PC-9 (cell line): ENCODE data around the gene MYCBPAP. TPM values are rescaled to one million over a fixed set of nuclear protein-coding genes. Genes with fewer than 3 reads are reported as not detected.

ENCODE experiments used
- BruUV-seq: library from RNA; stranded (reverse); fragments of 400-500 nt; replicated peaks from 2 replicates; lab custom pipeline; 2021; lab: Mats Ljungman, UMichigan
- CTCF ChIA-PET: fragments of 300-600 bp; sonication (Branson Sonifier 250); formaldehyde crosslinking; loops from one replicate; lab custom pipeline; 2022; ENCODE audit warnings: antibody characterized with exemption; lab: Charles Lee
- POLR2A ChIA-PET: fragments of 300-600 bp; sonication (Branson Sonifier 250); formaldehyde crosslinking; loops from one replicate; lab custom pipeline; 2022; ENCODE audit warnings: antibody characterized with exemption; ENCODE audit not compliant: unreplicated experiment; lab: Charles Lee
- DNase-seq, 2 experiments: peaks; one replicate each; pipeline versions ENCODE4 v3.0.0 to v3.0.0-alpha.2; 2015 to 2022; ENCODE audit warnings: mixed read lengths in 1 of 2
- H2AFZ ChIP-seq: fragments of 200-600 bp; sonication (generic); 2 replicates; pipeline ENCODE4 v1.8.1; 2017; ENCODE audit warnings: antibody characterized with exemption
- H3F3A ChIP-seq: fragments of 200-600 bp; sonication (generic); 2 replicates; pipeline ENCODE4 v1.8.1; 2017; ENCODE audit warnings: antibody characterized with exemption, mild to moderate bottlenecking, low read depth; ENCODE audit not compliant: insufficient read depth
- H3K27ac ChIP-seq: fragments of 200-600 bp; sonication (generic); 2 replicates; pipeline ENCODE4 v1.6.1; 2016; ENCODE audit warnings: mixed run types
- H3K27me3 ChIP-seq: fragments of 200-600 bp; sonication (generic); 2 replicates; pipeline ENCODE4 v1.6.1; 2016; ENCODE audit warnings: low read depth, mixed run types; ENCODE audit not compliant: insufficient read depth
- H3K36me3 ChIP-seq: fragments of 200-600 bp; sonication (generic); 2 replicates; pipeline ENCODE4 v1.6.1; 2016; ENCODE audit warnings: low read depth, mixed run types
- H3K4me1 ChIP-seq: fragments of 200-600 bp; sonication (generic); replicated peaks from 2 replicates; pipeline ENCODE4 v1.6.1; 2016; ENCODE audit warnings: mixed run types; ENCODE audit not compliant: insufficient read depth
- H3K4me2 ChIP-seq: fragments of 200-600 bp; sonication (generic); 2 replicates; pipeline ENCODE4 v1.6.1; 2017; ENCODE audit warnings: mixed run types
- H3K4me3 ChIP-seq: fragments of 200-600 bp; sonication (generic); 2 replicates; pipeline ENCODE4 v1.6.1; 2016; ENCODE audit warnings: mixed run types
- H3K79me2 ChIP-seq: fragments of 200-600 bp; sonication (generic); 2 replicates; pipeline ENCODE4 v1.6.1; 2017; ENCODE audit warnings: low read depth, mixed run types
- H3K9me2 ChIP-seq: fragments of 200-600 bp; sonication (generic); 2 replicates; pipeline ENCODE4 v1.8.1; 2017; ENCODE audit warnings: mild to moderate bottlenecking; ENCODE audit not compliant: insufficient read depth
- H3K9me3 ChIP-seq: fragments of 200-600 bp; sonication (generic); 2 replicates; pipeline ENCODE4 v1.8.1; 2016; ENCODE audit warnings: low read depth; ENCODE audit not compliant: insufficient read depth
- H4K20me1 ChIP-seq: fragments of 200-600 bp; sonication (generic); 2 replicates; pipeline ENCODE4 v1.8.1; 2017; ENCODE audit not compliant: insufficient read depth
- EZH2 ChIP-seq: fragments of 200-600 bp; sonication (generic); IDR thresholded peaks from 2 replicates; pipeline ENCODE4 v1.8.0; 2017; ENCODE audit warnings: antibody characterized with exemption, low read depth
- intact Hi-C: fragments of 100-400 bp; cut with micrococcal nuclease; formaldehyde crosslinking; loops from one replicate; pipeline ENCODE4 v1.10.0; 2022; ENCODE audit not compliant: unreplicated experiment
- total RNA-seq: library from RNA; stranded (reverse); gene quantifications from 2 replicates; pipeline ENCODE4 v1.2.3, GENCODE V29; 2021
- TF ChIP-seq, protein P1 (sequence below): fragments of 200-600 bp; sonication (generic); conservative IDR thresholded peaks from 2 replicates; pipeline ENCODE4 v1.6.1; 2017; ENCODE audit warnings: mixed run types, antibody characterized with exemption, mild to moderate bottlenecking, moderate library complexity

Gene MYCBPAP
- total RNA-seq, 1 experiment from 2014 or later: 4.9 TPM

DNA sequence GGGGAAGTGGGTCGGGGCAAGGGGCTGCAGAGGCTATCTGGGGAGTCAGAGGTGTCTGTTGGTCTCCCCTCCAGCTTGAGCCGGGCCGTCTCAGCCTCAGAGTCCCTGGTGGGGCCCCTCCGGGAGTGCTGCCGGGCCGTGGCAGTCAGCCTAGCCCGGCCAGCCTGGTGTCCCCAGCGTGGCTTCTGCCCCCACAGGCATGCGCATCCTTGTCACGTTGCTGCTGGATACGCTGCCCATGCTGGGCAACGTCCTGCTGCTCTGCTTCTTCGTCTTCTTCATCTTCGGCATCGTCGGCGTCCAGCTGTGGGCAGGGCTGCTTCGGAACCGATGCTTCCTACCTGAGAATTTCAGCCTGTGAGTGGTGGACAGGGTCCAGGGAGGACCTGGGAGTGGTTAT is 63.4 kb downstream of the MYCBPAP start:
- H3K4me3 ChIP-seq: no peak overlapping the region
- no peaks in the 10 kb centered on the region for H3F3A ChIP-seq
- H3K9me3 ChIP-seq: no peaks in the 10 kb centered on the region
- no peaks in the 10 kb centered on the region for H4K20me1 ChIP-seq
- H3K4me2 ChIP-seq: no peak overlapping the region
- no peaks in the 10 kb centered on the region for H3K79me2 ChIP-seq
- H3K4me1 ChIP-seq: no peaks in the 10 kb centered on the region
- no peak overlapping the region for H3K27ac ChIP-seq
- H2AFZ ChIP-seq: no peak overlapping the region
- DNase-seq: no peak
- H3K36me3 ChIP-seq: no peaks in the 10 kb centered on the region
- no TSS peak for BruUV-seq
- CTCF ChIA-PET: no interaction called here
- no peaks in the 10 kb centered on the region for H3K9me2 ChIP-seq
- H3K27me3 ChIP-seq: peaks cover 7% of the 10 kb centered on the region; the same call in 1 of the 2 replicates
- POLR2A ChIA-PET: interaction anchor here (0.5 kb wide), 1 partner anchor 196 kb away, joined by 3 read pairs; no protein-coding TSS in a partner anchor
- intact Hi-C loops: no loop called here
- TF ChIP-seq EZH2: no peak
- TF ChIP-seq, protein P1, sequence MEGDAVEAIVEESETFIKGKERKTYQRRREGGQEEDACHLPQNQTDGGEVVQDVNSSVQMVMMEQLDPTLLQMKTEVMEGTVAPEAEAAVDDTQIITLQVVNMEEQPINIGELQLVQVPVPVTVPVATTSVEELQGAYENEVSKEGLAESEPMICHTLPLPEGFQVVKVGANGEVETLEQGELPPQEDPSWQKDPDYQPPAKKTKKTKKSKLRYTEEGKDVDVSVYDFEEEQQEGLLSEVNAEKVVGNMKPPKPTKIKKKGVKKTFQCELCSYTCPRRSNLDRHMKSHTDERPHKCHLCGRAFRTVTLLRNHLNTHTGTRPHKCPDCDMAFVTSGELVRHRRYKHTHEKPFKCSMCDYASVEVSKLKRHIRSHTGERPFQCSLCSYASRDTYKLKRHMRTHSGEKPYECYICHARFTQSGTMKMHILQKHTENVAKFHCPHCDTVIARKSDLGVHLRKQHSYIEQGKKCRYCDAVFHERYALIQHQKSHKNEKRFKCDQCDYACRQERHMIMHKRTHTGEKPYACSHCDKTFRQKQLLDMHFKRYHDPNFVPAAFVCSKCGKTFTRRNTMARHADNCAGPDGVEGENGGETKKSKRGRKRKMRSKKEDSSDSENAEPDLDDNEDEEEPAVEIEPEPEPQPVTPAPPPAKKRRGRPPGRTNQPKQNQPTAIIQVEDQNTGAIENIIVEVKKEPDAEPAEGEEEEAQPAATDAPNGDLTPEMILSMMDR: no peak

- ChIA-PET CTCF (no interaction called here), POLR2A (no interaction called here)
- Histone ChIP-seq H3K9me3 (no peaks in the 10 kb centered on the region), H4K20me1 (no peaks in the 10 kb centered on the region), H3K27me3 (0 out of 2 replicates have a peak, but pooled peaks cover 5% of the 10 kb centered on the region), H3K36me3 (no peaks in the 10 kb centered on the region), H3K4me2 (no peak overlapping the region), H3K4me1 (no peaks in the 10 kb centered on the region), H3K27ac (no peak overlapping the region), H3F3A (no peaks in the 10 kb centered on the region), H3K79me2 (no peaks in the 10 kb centered on the region), H3K4me3 (no peak overlapping the region), H2AFZ (no peak overlapping the region), H3K9me2 (no peaks in the 10 kb centered on the region)
- no TSS peak for BruUV-seq
- DNase-seq: no peak
- no peak for TF ChIP-seq EZH2
- TF ChIP-seq, protein P1: no peak
- intact Hi-C loops: no loop called here
These were observed 64.3 kb downstream of the MYCBPAP start for GRCh38 chr17:50572541-50572940.

DNA sequence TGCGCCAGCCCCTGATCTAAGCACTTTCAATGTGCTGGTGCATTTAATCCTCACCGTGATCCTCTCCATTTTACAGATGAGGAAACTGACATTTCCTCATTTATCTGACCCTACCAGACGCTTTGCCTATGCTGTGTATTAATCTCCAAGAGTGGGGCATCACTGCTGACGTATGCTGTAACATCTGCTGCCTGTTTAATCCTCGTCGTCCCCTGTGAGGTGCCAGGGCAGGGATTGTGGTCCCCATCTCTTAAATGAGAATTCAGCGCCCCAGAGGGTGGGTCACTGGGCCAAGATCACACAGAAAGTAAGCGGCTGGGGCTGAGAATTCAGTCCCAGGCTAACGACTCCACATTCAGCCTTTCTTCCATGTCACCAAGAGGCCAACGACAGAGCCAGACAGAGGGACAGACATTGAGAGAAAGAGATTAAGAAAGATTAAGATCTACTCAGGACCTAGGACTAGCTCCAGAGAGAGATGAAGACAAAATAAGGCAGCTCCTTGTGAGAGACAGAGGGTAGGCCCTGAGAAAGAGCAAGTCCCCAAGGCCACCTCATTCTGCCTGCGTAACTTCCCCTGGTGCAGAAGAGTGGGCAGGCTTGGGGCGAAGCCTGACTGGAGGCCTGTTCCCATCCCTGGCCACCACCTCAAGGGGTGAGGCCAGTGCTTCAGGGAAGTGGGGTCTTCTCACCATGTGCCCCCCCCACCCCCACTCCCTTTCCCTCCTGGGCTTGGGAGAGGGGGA is 65.8 kb downstream of the MYCBPAP start:
- Histone ChIP-seq H3K4me1 (no peaks in the 10 kb centered on the region), H2AFZ (no peak overlapping the region), H3K4me2 (no peak overlapping the region), H3K4me3 (no peak overlapping the region), H4K20me1 (no peaks in the 10 kb centered on the region), H3F3A (no peaks in the 10 kb centered on the region), H3K9me3 (no peaks in the 10 kb centered on the region), H3K27ac (no peak overlapping the region), H3K9me2 (no peaks in the 10 kb centered on the region), H3K79me2 (no peaks in the 10 kb centered on the region), H3K27me3 (peaks cover 15% of the 10 kb centered on the region; the same call in 1 of the 2 replicates), H3K36me3 (no peaks in the 10 kb centered on the region)
- intact Hi-C loops: no loop called here
- POLR2A ChIA-PET: interaction anchor here (0.6 kb wide), 1 partner anchor 11 kb away, joined by 3 read pairs; no protein-coding TSS in a partner anchor
- no peak for DNase-seq
- TF ChIP-seq EZH2: no peak
- TF ChIP-seq, protein P1: no peak
- CTCF ChIA-PET: interaction anchor here (0.7 kb wide), 1 partner anchor 65 kb away, joined by 3 read pairs; no protein-coding TSS in a partner anchor
- BruUV-seq: no TSS peak
